Panc1 (cell line): ENCODE measurements around the gene RADIL. TPM values are rescaled to one million over a fixed set of nuclear protein-coding genes. Genes with fewer than 3 reads are reported as not detected.

Experiments
- ATAC-seq: fragments of 200-7000 bp; cut with Tn5 transposase; 2 replicates; pipeline ENCODE4 v1.9.1; 2020; ENCODE audit warnings: mild to moderate bottlenecking, moderate library complexity
- BruUV-seq: library from RNA; stranded (reverse); fragments of 400-500 nt; replicated peaks from 2 replicates; lab custom pipeline; 2021; lab: Mats Ljungman, UMichigan
- CTCF ChIA-PET: fragments of 300-600 bp; sonication (Branson Sonifier 250); formaldehyde crosslinking; loops from one replicate; lab custom pipeline; 2022; ENCODE audit warnings: antibody characterized with exemption; lab: Charles Lee
- POLR2A ChIA-PET: fragments of 300-600 bp; sonication (Branson Sonifier 250); formaldehyde crosslinking; loops from one replicate; lab custom pipeline; 2022; ENCODE audit warnings: antibody characterized with exemption; lab: Charles Lee
- DNase-seq: peaks from one replicate; pipeline ENCODE4 v3.0.0-alpha.2; 2010; ENCODE audit warnings: low read depth, low spot score
- H3K27ac ChIP-seq: 2 replicates; pipeline ENCODE4 v1.5.1; 2011; ENCODE audit warnings: mild to moderate bottlenecking, low read length, inconsistent platforms
- H3K27me3 ChIP-seq: fragments of 200-500 bp; sonication (Bioruptor generic); 2 replicates; pipeline ENCODE4 v1.6.0; 2014; ENCODE audit warnings: low read length, inconsistent platforms; ENCODE audit not compliant: control insufficient read depth, insufficient read depth
- H3K36me3 ChIP-seq: fragments of 200-500 bp; sonication (Bioruptor generic); 2 replicates; pipeline ENCODE4 v1.5.1; 2014; ENCODE audit warnings: inconsistent platforms, mild to moderate bottlenecking, low read length, moderate library complexity; ENCODE audit not compliant: control insufficient read depth, insufficient read depth
- H3K4me1 ChIP-seq: 2 replicates; pipeline ENCODE4 v1.5.1; 2011; ENCODE audit warnings: inconsistent platforms, mild to moderate bottlenecking, low read length, moderate library complexity; ENCODE audit not compliant: control insufficient read depth, insufficient read depth
- H3K4me3 ChIP-seq, 2 experiments: 2 replicates each; pipeline ENCODE4 v1.5.1; 2011 to 2012; ENCODE audit warnings: low read depth in 2 of 2, low read length in 2 of 2, mild to moderate bottlenecking in 2 of 2, inconsistent platforms in 1 of 2, moderate library complexity in 1 of 2
- H3K9me3 ChIP-seq: fragments of 200-500 bp; sonication (Bioruptor generic); 2 replicates; pipeline ENCODE4 v1.5.1; 2014; ENCODE audit warnings: low read depth, mild to moderate bottlenecking, inconsistent platforms, low read length, moderate library complexity; ENCODE audit not compliant: control insufficient read depth, insufficient read depth
- CTCF ChIP-seq: fragments of 450-650 bp; IDR thresholded peaks from 2 replicates; pipeline ENCODE4 v1.5.1; 2017; ENCODE audit warnings: mild to moderate bottlenecking
- POLR2AphosphoS5 ChIP-seq: IDR thresholded peaks from 2 replicates; pipeline ENCODE4 v1.6.1; 2012; ENCODE audit warnings: mild to moderate bottlenecking, low read depth, low read length, moderate library complexity
- REST ChIP-seq, 2 experiments: IDR thresholded peaks; 2 replicates each; pipeline ENCODE4 v1.6.1; 2011 to 2012; ENCODE audit warnings: low read depth in 2 of 2, control low read depth in 1 of 2, low read length in 1 of 2, mild to moderate bottlenecking in 1 of 2, moderate library complexity in 1 of 2; ENCODE audit not compliant: insufficient read depth in 1 of 2
- SIN3A ChIP-seq: IDR thresholded peaks from 2 replicates; pipeline ENCODE4 v1.6.1; 2012; ENCODE audit warnings: low read depth, mild to moderate bottlenecking, low read length, moderate library complexity, borderline replicate concordance; ENCODE audit not compliant: insufficient read depth
- TCF7L2 ChIP-seq: IDR thresholded peaks from 2 replicates; pipeline ENCODE4 v1.6.1; 2011; ENCODE audit warnings: mild to moderate bottlenecking, low read depth, low read length, inconsistent platforms
- in situ Hi-C: cut with HindIII; loops from 2 replicates; pipeline ENCODE4 v1.10.0; 2016; ENCODE audit warnings: low sequenced_read_pairs, low pct_unique_long_range_greater_than_20kb
- intact Hi-C: fragments of 100-400 bp; cut with micrococcal nuclease; formaldehyde crosslinking; loops from one replicate; pipeline ENCODE4 v1.10.0; 2022; ENCODE audit not compliant: unreplicated experiment
- total RNA-seq: library from RNA; stranded (reverse); gene quantifications from one replicate; pipeline ENCODE4 v1.2.1, GENCODE V29; 2021; ENCODE audit not compliant: unreplicated experiment

The RADIL gene
- total RNA-seq, 1 experiment from 2014 or later, result 1.3 TPM

- BruUV-seq, result no TSS peak
- intact Hi-C loops (no loop called here), in situ Hi-C loops (no loop called here)
- Histone ChIP-seq H3K36me3 (no peaks in the 10 kb centered on the region), H3K4me1 (no peaks in the 10 kb centered on the region), H3K27ac (no peak overlapping the region), H3K9me3 (no peaks in the 10 kb centered on the region), H3K4me3 (no peak overlapping the region), H3K27me3 (no peaks in the 10 kb centered on the region)
- ChIA-PET CTCF (no interaction called here), POLR2A (no interaction called here)
- ATAC-seq, result no peak
- TF ChIP-seq SIN3A (no peak), POLR2AphosphoS5 (no peak), CTCF (no peak), TCF7L2 (no peak), REST (IDR thresholded peaks at IDR 0.05; ENCODE audit: insufficient read depth in 1 of 2, low read depth in 2 of 2, low read length in 1 of 2) (no peak)
- DNase-seq, result no peak
Observed at GRCh38 chr7:4889682-4890081, 6.2 kb upstream of the RADIL start.

GRCh38 chr7:4888161-4888560, 4.6 kb upstream of the RADIL start:
- CTCF ChIA-PET, result interaction anchor here (0.5 kb wide), 1 partner anchor 90 kb away, joined by 3 read pairs; no protein-coding TSS in a partner anchor
- TF ChIP-seq TCF7L2, result no peak
- TF ChIP-seq REST (IDR thresholded peaks at IDR 0.05; ENCODE audit: insufficient read depth in 1 of 2, low read depth in 2 of 2, low read length in 1 of 2), result no peak
- TF ChIP-seq SIN3A, result no peak
- H3K4me3 ChIP-seq, result no peak overlapping the region
- no peak for ATAC-seq
- no peaks in the 10 kb centered on the region for H3K9me3 ChIP-seq
- BruUV-seq, result no TSS peak
- POLR2A ChIA-PET, result no interaction called here
- intact Hi-C loops, result no loop called here
- no peaks in the 10 kb centered on the region for H3K36me3 ChIP-seq
- DNase-seq, result no peak
- no peaks in the 10 kb centered on the region for H3K27me3 ChIP-seq
- in situ Hi-C loops, result no loop called here
- H3K27ac ChIP-seq, result no peak overlapping the region
- H3K4me1 ChIP-seq, result no peaks in the 10 kb centered on the region
